ENCODE results near the gene IYD.

IYD gene

DNA sequence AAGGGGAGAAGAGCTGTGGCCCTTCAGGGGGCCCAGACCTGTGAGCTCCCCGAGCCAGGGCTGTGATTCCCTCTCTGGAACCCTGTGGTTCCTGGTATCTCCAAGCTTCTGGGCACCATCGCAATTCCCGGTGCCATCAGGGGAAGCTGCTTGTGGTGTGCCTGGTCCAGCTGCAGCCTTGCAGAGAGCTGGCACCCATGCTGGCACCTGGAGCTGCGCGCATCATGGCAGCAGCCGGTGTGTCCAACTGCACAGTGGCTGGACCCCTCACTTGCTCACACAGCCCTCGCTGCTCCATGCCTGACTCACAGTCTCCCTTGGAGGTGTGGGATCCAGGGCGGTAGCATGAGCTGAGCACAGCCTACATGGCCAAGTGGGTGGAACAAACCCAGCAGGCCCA lies 56.7 kb downstream of the IYD start:
- no peak overlapping the region for H2AFZ ChIP-seq
- H3K9me3 ChIP-seq (ENCODE audit: control insufficient read depth, low read length) = no peaks in the 10 kb centered on the region
- H3K4me1 ChIP-seq = peaks cover 5% of the 10 kb centered on the region
- no peak overlapping the region for H3K27ac ChIP-seq
- H3K4me3 ChIP-seq (ENCODE audit: low read depth, low read length) = no peak overlapping the region
- no peaks in the 10 kb centered on the region for H3K79me2 ChIP-seq
- no peak overlapping the region for H3K4me2 ChIP-seq (ENCODE audit: low read length)
- H3K9ac ChIP-seq = no peak overlapping the region
- no peak for TF ChIP-seq CTCF (IDR thresholded peaks at IDR 0.05)
- no peaks in the 10 kb centered on the region for H3K27me3 ChIP-seq (ENCODE audit: control insufficient read depth, insufficient read depth, low read length)
- H3K36me3 ChIP-seq (ENCODE audit: control insufficient read depth, insufficient read depth, low read length) = no peaks in the 10 kb centered on the region

DNA sequence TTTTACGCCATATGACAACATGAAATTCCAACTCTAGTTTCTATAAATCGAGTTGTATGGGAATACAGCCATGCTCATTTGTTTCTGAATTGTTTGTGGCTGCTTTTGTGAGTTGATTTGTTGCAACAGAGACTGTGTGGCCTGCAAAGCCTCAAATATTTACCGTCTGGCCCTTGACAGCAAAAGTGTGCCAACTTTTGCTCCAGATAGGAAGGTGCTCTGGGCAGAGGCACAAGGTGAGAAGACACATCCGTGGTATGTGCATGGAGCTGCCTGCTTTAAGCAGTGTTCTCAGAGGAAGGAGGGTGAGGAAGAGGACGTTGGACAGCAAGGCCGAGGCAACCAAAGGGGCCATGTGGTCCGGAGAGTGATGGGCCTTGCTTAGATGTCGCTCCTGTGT lies 57.4 kb downstream of the IYD start:
- no peaks in the 10 kb centered on the region for H3K36me3 ChIP-seq (ENCODE audit: control insufficient read depth, insufficient read depth, low read length)
- no peak overlapping the region for H3K4me2 ChIP-seq (ENCODE audit: low read length)
- no peak for TF ChIP-seq CTCF (IDR thresholded peaks at IDR 0.05)
- H3K9ac ChIP-seq = no peak overlapping the region
- peaks cover 5% of the 10 kb centered on the region for H3K4me1 ChIP-seq
- no peak overlapping the region for H2AFZ ChIP-seq
- H3K9me3 ChIP-seq (ENCODE audit: control insufficient read depth, low read length) = no peaks in the 10 kb centered on the region
- no peak overlapping the region for H3K27ac ChIP-seq
- no peak overlapping the region for H3K4me3 ChIP-seq (ENCODE audit: low read depth, low read length)
- H3K27me3 ChIP-seq (ENCODE audit: control insufficient read depth, insufficient read depth, low read length) = no peaks in the 10 kb centered on the region
- H3K79me2 ChIP-seq = no peaks in the 10 kb centered on the region

- H3K9ac ChIP-seq = no peak overlapping the region
- peaks cover 5% of the 10 kb centered on the region for H3K4me1 ChIP-seq
- H2AFZ ChIP-seq = no peak overlapping the region
- H3K27me3 ChIP-seq (ENCODE audit: control insufficient read depth, insufficient read depth, low read length) = no peaks in the 10 kb centered on the region
- H3K27ac ChIP-seq = no peak overlapping the region
- no peaks in the 10 kb centered on the region for H3K79me2 ChIP-seq
- no peaks in the 10 kb centered on the region for H3K36me3 ChIP-seq (ENCODE audit: control insufficient read depth, insufficient read depth, low read length)
- no peaks in the 10 kb centered on the region for H3K9me3 ChIP-seq (ENCODE audit: control insufficient read depth, low read length)
- H3K4me3 ChIP-seq (ENCODE audit: low read depth, low read length) = no peak overlapping the region
- no peak for TF ChIP-seq CTCF (IDR thresholded peaks at IDR 0.05)
- H3K4me2 ChIP-seq (ENCODE audit: low read length) = no peak overlapping the region
These were observed 58.3 kb downstream of the IYD start for GRCh38 chr6:150427037-150427602.

DNA sequence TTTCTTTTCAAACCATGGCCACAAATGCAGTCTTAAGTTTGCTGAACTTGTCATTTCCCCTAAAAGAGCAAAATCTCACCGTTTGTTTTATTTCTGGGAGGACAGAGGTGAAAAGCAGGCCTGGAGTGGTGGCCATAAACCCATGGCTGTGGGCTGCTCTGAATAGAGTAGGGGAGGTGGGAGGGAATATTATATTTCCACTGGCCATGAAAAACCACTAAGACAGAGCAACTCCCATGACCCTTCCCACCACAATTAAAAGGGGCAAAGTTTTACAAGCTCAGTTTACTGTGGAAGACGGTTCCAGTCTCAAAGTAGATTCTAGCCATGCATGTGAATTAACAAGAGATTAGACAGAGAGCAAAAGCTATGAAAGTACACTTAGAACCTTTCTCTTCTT lies 59.0 kb downstream of the IYD start:
- Histone ChIP-seq H2AFZ (no peak overlapping the region), H3K27me3 (ENCODE audit: control insufficient read depth, insufficient read depth, low read length) (no peaks in the 10 kb centered on the region), H3K27ac (no peak overlapping the region), H3K4me2 (ENCODE audit: low read length) (no peak overlapping the region), H3K4me1 (peaks cover 5% of the 10 kb centered on the region), H3K36me3 (ENCODE audit: control insufficient read depth, insufficient read depth, low read length) (no peaks in the 10 kb centered on the region), H3K9me3 (ENCODE audit: control insufficient read depth, low read length) (no peaks in the 10 kb centered on the region), H3K79me2 (no peaks in the 10 kb centered on the region), H3K9ac (no peak overlapping the region), H3K4me3 (ENCODE audit: low read depth, low read length) (no peak overlapping the region)
- no peak for TF ChIP-seq CTCF (IDR thresholded peaks at IDR 0.05)

DNA sequence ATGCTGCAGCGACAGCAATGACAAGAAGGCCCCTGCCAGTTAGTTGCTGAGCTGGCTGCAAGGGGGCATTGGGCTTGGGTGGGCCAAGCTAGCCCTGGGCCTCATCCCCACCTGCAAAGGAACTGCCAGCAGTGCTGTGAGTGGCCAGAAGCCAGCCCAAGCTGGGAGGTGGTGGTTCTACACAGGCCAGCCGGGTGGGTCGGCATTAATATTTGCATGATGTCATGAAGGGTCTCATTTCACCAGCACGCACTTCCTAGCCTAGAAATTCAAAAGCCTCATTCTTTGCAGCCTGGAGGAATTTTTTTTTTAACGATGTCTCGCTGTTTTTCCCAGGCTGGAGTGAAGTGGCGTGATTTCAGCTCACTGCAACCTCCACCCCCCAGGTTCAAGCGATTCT lies 62.0 kb downstream of the IYD start:
- no peaks in the 10 kb centered on the region for H3K36me3 ChIP-seq (ENCODE audit: control insufficient read depth, insufficient read depth, low read length)
- peaks cover 5% of the 10 kb centered on the region for H3K4me1 ChIP-seq
- no peak overlapping the region for H3K4me3 ChIP-seq (ENCODE audit: low read depth, low read length)
- H3K9ac ChIP-seq = no peak overlapping the region
- H3K9me3 ChIP-seq (ENCODE audit: control insufficient read depth, low read length) = no peaks in the 10 kb centered on the region
- no peaks in the 10 kb centered on the region for H3K79me2 ChIP-seq
- H3K27me3 ChIP-seq (ENCODE audit: control insufficient read depth, insufficient read depth, low read length) = no peaks in the 10 kb centered on the region
- H3K27ac ChIP-seq = no peak overlapping the region
- H2AFZ ChIP-seq = no peak overlapping the region
- TF ChIP-seq CTCF (IDR thresholded peaks at IDR 0.05) = no peak
- H3K4me2 ChIP-seq (ENCODE audit: low read length) = no peak overlapping the region
